WTC11 (cell line): ENCODE results near the gene ZEB2. TPM values are rescaled to one million over a fixed set of nuclear protein-coding genes. Genes with fewer than 3 reads are reported as not detected.

ENCODE experiments used
- ATAC-seq: fragments of 200-7000 bp; cut with Tn5 transposase; 2 replicates; pipeline ENCODE4 v1.10.0; 2021; ENCODE audit warnings: mild to moderate bottlenecking, moderate library complexity
- CTCF ChIA-PET: fragments of 300-600 bp; sonication (Branson Sonifier 250); formaldehyde crosslinking; loops from one replicate; lab custom pipeline; 2021; ENCODE audit warnings: antibody characterized with exemption; lab: Charles Lee
- POLR2A ChIA-PET: fragments of 350-600 bp; sonication (Branson Sonifier 250); formaldehyde crosslinking; loops from one replicate; lab custom pipeline; 2021; ENCODE audit warnings: antibody characterized with exemption; lab: Charles Lee
- DNase-seq: peaks from one replicate; pipeline ENCODE4 v3.0.0; 2021; ENCODE audit warnings: low spot score
- H3K27ac Mint-ChIP-seq: 2 replicates; pipeline ENCODE4 v1.8.0; 2021; ENCODE audit warnings: mixed read lengths
- H3K27me3 Mint-ChIP-seq: 2 replicates; pipeline ENCODE4 v1.8.0; 2021; ENCODE audit warnings: low read depth, mild to moderate bottlenecking, moderate library complexity, mixed read lengths
- H3K36me3 Mint-ChIP-seq: 2 replicates; pipeline ENCODE4 v1.8.0; 2021; ENCODE audit warnings: mixed read lengths
- H3K4me1 Mint-ChIP-seq: 2 replicates; pipeline ENCODE4 v1.8.0; 2022; ENCODE audit warnings: mixed read lengths
- H3K4me3 Mint-ChIP-seq: 2 replicates; pipeline ENCODE4 v1.8.0; 2021; ENCODE audit warnings: mild to moderate bottlenecking, moderate library complexity, mixed read lengths
- H3K9me3 Mint-ChIP-seq: 2 replicates; pipeline ENCODE4 v1.8.0; 2021; ENCODE audit warnings: mixed read lengths
- ATF1 ChIP-seq: sonication (generic); formaldehyde crosslinking; IDR thresholded peaks from 2 replicates; pipeline ENCODE4 v1.8.1; 2023; ENCODE audit warnings: mild to moderate bottlenecking, moderate library complexity, missing genetic modification reagents
- ETV6 ChIP-seq: sonication (generic); formaldehyde crosslinking; IDR thresholded peaks from 2 replicates; pipeline ENCODE4 v1.8.1; 2022; ENCODE audit warnings: mild to moderate bottlenecking, missing genetic modification reagents
- FOXP1 ChIP-seq: sonication (generic); formaldehyde crosslinking; IDR thresholded peaks from 2 replicates; pipeline ENCODE4 v1.8.0; 2022; ENCODE audit warnings: missing genetic modification reagents, mild to moderate bottlenecking, moderate library complexity, borderline replicate concordance
- GRHL2 ChIP-seq: fragments of 250-450 bp; sonication (Bioruptor Pico); IDR thresholded peaks from 2 replicates; pipeline ENCODE4 v1.8.0; 2022; ENCODE audit warnings: mild to moderate bottlenecking, moderate library complexity; ENCODE audit not compliant: insufficient replicate concordance, severe bottlenecking
- HMGA2 ChIP-seq: fragments of 250-450 bp; sonication (Bioruptor Pico); IDR thresholded peaks from 2 replicates; pipeline ENCODE4 v1.4.0; 2021; ENCODE audit warnings: mild to moderate bottlenecking, moderate library complexity
- JUN ChIP-seq: sonication (generic); formaldehyde crosslinking; IDR thresholded peaks from 2 replicates; pipeline ENCODE4 v1.8.0; 2023; ENCODE audit warnings: mild to moderate bottlenecking, missing genetic modification reagents
- KAT7 ChIP-seq: sonication (generic); formaldehyde crosslinking; IDR thresholded peaks from 2 replicates; pipeline ENCODE4 v1.8.1; 2023; ENCODE audit warnings: missing genetic modification reagents, mild to moderate bottlenecking, borderline replicate concordance
- SMAD3 ChIP-seq: sonication (generic); formaldehyde crosslinking; IDR thresholded peaks from 2 replicates; pipeline ENCODE4 v1.8.0; 2022; ENCODE audit warnings: missing genetic modification reagents, mild to moderate bottlenecking, borderline replicate concordance
- SOX15 ChIP-seq: fragments of 250-450 bp; sonication (Bioruptor Pico); IDR thresholded peaks from 2 replicates; pipeline ENCODE4 v1.9.0; 2021; ENCODE audit warnings: mild to moderate bottlenecking
- SP1 ChIP-seq: sonication (generic); formaldehyde crosslinking; conservative IDR thresholded peaks from 2 replicates; pipeline ENCODE4 v1.8.1; 2022; ENCODE audit warnings: missing genetic modification reagents
- TEAD4 ChIP-seq: sonication (generic); formaldehyde crosslinking; IDR thresholded peaks from 2 replicates; pipeline ENCODE4 v1.8.0; 2022; ENCODE audit warnings: mild to moderate bottlenecking, missing genetic modification reagents
- TP53 ChIP-seq: sonication (generic); formaldehyde crosslinking; IDR thresholded peaks from 2 replicates; pipeline ENCODE4 v1.8.1; 2023; ENCODE audit warnings: mild to moderate bottlenecking, missing genetic modification reagents
- ZNF138 ChIP-seq: sonication (generic); formaldehyde crosslinking; conservative IDR thresholded peaks from 2 replicates; pipeline ENCODE4 v1.8.1; 2022; ENCODE audit warnings: mild to moderate bottlenecking, moderate library complexity, missing genetic modification reagents
- ZNF416 ChIP-seq: fragments of 250-450 bp; sonication (Bioruptor Pico); IDR thresholded peaks from 2 replicates; pipeline ENCODE4 v1.9.0; 2021; ENCODE audit warnings: mild to moderate bottlenecking, inconsistent platforms
- total RNA-seq: library from RNA; stranded (reverse); gene quantifications from 3 replicates; pipeline ENCODE4 v1.2.3, GENCODE V29; 2021
- TF ChIP-seq, protein P1 (sequence below): sonication (generic); formaldehyde crosslinking; IDR thresholded peaks from 2 replicates; pipeline ENCODE4 v1.8.1; 2022; ENCODE audit warnings: low read depth, missing genetic modification reagents, borderline replicate concordance
- TF ChIP-seq, protein P2 (sequence below): fragments of 250-450 bp; sonication (Bioruptor Pico); IDR thresholded peaks from 2 replicates; pipeline ENCODE4 v1.9.0; 2021; ENCODE audit warnings: mild to moderate bottlenecking
- TF ChIP-seq, protein P3 (sequence below): sonication (generic); formaldehyde crosslinking; IDR thresholded peaks from 2 replicates; pipeline ENCODE4 v1.8.0; 2023; ENCODE audit warnings: mild to moderate bottlenecking, missing genetic modification reagents
- TF ChIP-seq, protein P4 (sequence below): fragments of 250-450 bp; sonication (Bioruptor Pico); IDR thresholded peaks from 2 replicates; pipeline ENCODE4 v2.1.2; 2022; ENCODE audit warnings: mild to moderate bottlenecking, moderate library complexity
- TF ChIP-seq, protein P5 (sequence below): sonication (generic); formaldehyde crosslinking; IDR thresholded peaks from 2 replicates; pipeline ENCODE4 v1.8.1; 2022; ENCODE audit warnings: mild to moderate bottlenecking, missing genetic modification reagents, moderate library complexity, borderline replicate concordance
- TF ChIP-seq, protein P6 (sequence below): sonication (generic); formaldehyde crosslinking; IDR thresholded peaks from 2 replicates; pipeline ENCODE4 v1.8.1; 2022; ENCODE audit warnings: mild to moderate bottlenecking, moderate library complexity, missing genetic modification reagents
- TF ChIP-seq, protein P7 (sequence below): sonication (generic); formaldehyde crosslinking; IDR thresholded peaks from 2 replicates; pipeline ENCODE4 v1.8.0; 2022; ENCODE audit warnings: mild to moderate bottlenecking, missing genetic modification reagents
- TF ChIP-seq, protein P8 (sequence below): sonication (generic); formaldehyde crosslinking; IDR thresholded peaks from 2 replicates; pipeline ENCODE4 v1.8.0; 2023; ENCODE audit warnings: missing genetic modification reagents

ZEB2 gene
- total RNA-seq, 1 experiment from 2014 or later, result 0.42 TPM

DNA sequence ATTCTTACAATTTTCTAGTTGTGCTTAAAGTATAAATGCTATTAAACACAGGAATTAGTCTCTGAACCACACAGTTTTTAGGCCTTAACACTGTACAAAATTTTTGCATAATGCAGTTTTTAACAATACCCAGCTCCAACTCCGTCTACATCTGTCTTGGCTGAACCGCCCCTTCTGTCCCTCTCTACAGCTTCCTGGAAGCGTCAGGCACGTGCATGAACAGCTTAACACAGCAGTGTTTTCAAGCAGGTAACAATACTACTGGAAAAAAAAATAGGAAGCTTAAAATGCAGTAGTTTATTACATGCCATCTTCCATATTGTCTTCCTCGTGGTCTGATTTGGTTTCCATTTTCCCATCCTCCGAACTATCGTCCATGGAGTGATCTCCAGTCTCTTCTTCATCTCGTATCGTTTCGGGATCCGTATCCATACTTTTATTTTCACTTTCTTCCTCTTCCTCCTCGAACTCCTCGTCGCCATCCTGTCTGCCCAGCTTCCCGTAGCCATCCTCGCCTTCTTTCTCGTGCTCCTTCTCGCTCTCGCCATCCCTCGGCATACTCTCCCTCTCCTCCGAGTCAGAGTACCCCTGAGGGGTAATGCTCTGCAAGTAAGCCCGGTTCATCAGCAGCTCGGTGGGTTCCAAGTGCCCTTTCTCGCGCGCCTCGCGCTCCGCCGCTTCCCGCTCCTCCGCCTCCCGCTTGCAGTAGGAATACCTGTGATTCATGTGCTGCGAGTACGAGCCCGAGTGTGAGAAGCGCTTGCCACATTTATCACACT lies 130.6 kb downstream of the ZEB2 start (continued):
- TF ChIP-seq ZNF416 (CRISPR knock-in tag) (no peak), ZNF138 (CRISPR knock-in tag) (no peak), TP53 (CRISPR knock-in tag) (no peak), HMGA2 (CRISPR knock-in tag) (no peak), SOX15 (CRISPR knock-in tag) (no peak), FOXP1 (CRISPR knock-in tag) (peak; percentile 54; the same call in 1 of the 2 replicates), ETV6 (CRISPR knock-in tag) (peak; percentile 82; the same call in 1 of the 2 replicates), JUN (CRISPR knock-in tag) (no peak)
- TF ChIP-seq, protein P1, sequence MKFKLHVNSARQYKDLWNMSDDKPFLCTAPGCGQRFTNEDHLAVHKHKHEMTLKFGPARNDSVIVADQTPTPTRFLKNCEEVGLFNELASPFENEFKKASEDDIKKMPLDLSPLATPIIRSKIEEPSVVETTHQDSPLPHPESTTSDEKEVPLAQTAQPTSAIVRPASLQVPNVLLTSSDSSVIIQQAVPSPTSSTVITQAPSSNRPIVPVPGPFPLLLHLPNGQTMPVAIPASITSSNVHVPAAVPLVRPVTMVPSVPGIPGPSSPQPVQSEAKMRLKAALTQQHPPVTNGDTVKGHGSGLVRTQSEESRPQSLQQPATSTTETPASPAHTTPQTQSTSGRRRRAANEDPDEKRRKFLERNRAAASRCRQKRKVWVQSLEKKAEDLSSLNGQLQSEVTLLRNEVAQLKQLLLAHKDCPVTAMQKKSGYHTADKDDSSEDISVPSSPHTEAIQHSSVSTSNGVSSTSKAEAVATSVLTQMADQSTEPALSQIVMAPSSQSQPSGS (CRISPR knock-in tag), result no peak
- TF ChIP-seq, protein P2, sequence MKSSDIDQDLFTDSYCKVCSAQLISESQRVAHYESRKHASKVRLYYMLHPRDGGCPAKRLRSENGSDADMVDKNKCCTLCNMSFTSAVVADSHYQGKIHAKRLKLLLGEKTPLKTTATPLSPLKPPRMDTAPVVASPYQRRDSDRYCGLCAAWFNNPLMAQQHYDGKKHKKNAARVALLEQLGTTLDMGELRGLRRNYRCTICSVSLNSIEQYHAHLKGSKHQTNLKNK (CRISPR knock-in tag), result no peak
- TF ChIP-seq, protein P3, sequence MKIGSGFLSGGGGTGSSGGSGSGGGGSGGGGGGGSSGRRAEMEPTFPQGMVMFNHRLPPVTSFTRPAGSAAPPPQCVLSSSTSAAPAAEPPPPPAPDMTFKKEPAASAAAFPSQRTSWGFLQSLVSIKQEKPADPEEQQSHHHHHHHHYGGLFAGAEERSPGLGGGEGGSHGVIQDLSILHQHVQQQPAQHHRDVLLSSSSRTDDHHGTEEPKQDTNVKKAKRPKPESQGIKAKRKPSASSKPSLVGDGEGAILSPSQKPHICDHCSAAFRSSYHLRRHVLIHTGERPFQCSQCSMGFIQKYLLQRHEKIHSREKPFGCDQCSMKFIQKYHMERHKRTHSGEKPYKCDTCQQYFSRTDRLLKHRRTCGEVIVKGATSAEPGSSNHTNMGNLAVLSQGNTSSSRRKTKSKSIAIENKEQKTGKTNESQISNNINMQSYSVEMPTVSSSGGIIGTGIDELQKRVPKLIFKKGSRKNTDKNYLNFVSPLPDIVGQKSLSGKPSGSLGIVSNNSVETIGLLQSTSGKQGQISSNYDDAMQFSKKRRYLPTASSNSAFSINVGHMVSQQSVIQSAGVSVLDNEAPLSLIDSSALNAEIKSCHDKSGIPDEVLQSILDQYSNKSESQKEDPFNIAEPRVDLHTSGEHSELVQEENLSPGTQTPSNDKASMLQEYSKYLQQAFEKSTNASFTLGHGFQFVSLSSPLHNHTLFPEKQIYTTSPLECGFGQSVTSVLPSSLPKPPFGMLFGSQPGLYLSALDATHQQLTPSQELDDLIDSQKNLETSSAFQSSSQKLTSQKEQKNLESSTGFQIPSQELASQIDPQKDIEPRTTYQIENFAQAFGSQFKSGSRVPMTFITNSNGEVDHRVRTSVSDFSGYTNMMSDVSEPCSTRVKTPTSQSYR (CRISPR knock-in tag), result 0 out of 2 replicates have a peak, but pooled peaks have one; percentile 55

DNA sequence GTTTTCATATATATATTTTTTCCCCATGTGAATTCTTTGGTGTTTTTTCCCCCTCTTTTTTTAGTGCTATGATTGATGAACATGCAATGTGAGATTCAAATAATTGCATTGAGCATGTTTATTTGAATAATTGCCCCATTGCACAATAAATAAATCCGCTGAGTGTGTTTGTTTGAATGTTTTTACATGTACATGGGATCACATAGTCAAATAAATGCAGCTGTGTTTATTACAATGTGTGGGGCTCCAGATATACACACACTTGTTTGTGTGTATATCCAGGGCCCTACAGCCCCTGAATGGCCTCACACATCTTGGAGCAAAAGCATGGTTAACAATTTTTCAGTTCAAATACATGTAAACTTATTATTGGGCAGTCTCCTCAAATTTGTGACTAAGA lies 134.5 kb downstream of the ZEB2 start:
- no peak for DNase-seq
- no peak for ATAC-seq
- Mint-ChIP-seq H3K27ac (no peak overlapping the region), H3K36me3 (no peaks in the 10 kb centered on the region), H3K4me1 (peaks cover 2% of the 10 kb centered on the region; the same call in 1 of the 2 replicates), H3K27me3 (no peaks in the 10 kb centered on the region; the same call in none of the 2 replicates), H3K4me3 (no peak overlapping the region), H3K9me3 (peaks cover 6% of the 10 kb centered on the region)
- ChIA-PET POLR2A (no interaction called here), CTCF (no interaction called here)
- TF ChIP-seq KAT7 (CRISPR knock-in tag) (no peak), GRHL2 (CRISPR knock-in tag) (no peak)
- TF ChIP-seq, protein P4, sequence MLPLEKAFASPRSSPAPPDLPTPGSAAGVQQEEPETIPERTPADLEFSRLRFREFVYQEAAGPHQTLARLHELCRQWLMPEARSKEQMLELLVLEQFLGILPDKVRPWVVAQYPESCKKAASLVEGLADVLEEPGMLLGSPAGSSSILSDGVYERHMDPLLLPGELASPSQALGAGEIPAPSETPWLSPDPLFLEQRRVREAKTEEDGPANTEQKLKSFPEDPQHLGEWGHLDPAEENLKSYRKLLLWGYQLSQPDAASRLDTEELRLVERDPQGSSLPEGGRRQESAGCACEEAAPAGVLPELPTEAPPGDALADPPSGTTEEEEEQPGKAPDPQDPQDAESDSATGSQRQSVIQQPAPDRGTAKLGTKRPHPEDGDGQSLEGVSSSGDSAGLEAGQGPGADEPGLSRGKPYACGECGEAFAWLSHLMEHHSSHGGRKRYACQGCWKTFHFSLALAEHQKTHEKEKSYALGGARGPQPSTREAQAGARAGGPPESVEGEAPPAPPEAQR (CRISPR knock-in tag), result no peak

DNA sequence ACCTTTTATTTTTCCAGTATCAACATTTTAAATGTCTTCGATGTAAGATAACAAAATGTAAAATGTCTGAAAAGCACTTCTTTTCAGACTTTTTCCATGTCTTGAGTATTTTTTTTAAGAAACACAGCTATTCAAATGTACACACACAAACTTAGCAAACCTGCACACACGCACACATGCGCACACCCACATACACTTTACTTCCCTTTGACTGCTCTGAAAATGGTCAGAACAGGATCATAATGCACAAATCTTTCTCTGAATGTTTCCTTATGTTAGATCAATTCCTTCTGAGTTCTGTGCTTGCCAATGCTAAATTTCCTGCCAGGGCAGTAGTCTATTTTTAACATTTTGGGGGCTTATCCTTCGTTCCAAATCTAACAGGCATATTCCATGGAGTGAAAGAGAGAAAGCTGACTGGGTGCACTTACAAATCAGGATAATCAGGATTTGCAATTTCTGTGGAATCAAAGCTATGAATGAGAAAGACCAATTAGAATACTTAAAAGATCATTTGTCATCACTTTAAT lies 136.3 kb downstream of the ZEB2 start:
- Mint-ChIP-seq H3K4me3 (no peak overlapping the region), H3K27ac (no peak overlapping the region), H3K27me3 (no peaks in the 10 kb centered on the region; the same call in none of the 2 replicates), H3K4me1 (peaks cover 5% of the 10 kb centered on the region), H3K36me3 (no peaks in the 10 kb centered on the region), H3K9me3 (peaks cover 6% of the 10 kb centered on the region)
- ChIA-PET POLR2A (no interaction called here), CTCF (no interaction called here)
- DNase-seq (no peak), ATAC-seq (no peak)
- TF ChIP-seq, protein P5, sequence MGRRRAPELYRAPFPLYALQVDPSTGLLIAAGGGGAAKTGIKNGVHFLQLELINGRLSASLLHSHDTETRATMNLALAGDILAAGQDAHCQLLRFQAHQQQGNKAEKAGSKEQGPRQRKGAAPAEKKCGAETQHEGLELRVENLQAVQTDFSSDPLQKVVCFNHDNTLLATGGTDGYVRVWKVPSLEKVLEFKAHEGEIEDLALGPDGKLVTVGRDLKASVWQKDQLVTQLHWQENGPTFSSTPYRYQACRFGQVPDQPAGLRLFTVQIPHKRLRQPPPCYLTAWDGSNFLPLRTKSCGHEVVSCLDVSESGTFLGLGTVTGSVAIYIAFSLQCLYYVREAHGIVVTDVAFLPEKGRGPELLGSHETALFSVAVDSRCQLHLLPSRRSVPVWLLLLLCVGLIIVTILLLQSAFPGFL (CRISPR knock-in tag), result no peak
- TF ChIP-seq TEAD4 (no peak), SMAD3 (CRISPR knock-in tag) (no peak), ATF1 (CRISPR knock-in tag) (no peak), SP1 (CRISPR knock-in tag) (no peak)
- TF ChIP-seq, protein P6, sequence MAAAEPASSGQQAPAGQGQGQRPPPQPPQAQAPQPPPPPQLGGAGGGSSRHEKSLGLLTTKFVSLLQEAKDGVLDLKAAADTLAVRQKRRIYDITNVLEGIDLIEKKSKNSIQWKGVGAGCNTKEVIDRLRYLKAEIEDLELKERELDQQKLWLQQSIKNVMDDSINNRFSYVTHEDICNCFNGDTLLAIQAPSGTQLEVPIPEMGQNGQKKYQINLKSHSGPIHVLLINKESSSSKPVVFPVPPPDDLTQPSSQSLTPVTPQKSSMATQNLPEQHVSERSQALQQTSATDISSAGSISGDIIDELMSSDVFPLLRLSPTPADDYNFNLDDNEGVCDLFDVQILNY, result no peak
- TF ChIP-seq, protein P7, sequence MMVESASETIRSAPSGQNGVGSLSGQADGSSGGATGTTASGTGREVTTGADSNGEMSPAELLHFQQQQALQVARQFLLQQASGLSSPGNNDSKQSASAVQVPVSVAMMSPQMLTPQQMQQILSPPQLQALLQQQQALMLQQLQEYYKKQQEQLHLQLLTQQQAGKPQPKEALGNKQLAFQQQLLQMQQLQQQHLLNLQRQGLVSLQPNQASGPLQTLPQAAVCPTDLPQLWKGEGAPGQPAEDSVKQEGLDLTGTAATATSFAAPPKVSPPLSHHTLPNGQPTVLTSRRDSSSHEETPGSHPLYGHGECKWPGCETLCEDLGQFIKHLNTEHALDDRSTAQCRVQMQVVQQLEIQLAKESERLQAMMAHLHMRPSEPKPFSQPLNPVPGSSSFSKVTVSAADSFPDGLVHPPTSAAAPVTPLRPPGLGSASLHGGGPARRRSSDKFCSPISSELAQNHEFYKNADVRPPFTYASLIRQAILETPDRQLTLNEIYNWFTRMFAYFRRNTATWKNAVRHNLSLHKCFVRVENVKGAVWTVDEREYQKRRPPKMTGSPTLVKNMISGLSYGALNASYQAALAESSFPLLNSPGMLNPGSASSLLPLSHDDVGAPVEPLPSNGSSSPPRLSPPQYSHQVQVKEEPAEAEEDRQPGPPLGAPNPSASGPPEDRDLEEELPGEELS (CRISPR knock-in tag), result no peak
- TF ChIP-seq, protein P8, sequence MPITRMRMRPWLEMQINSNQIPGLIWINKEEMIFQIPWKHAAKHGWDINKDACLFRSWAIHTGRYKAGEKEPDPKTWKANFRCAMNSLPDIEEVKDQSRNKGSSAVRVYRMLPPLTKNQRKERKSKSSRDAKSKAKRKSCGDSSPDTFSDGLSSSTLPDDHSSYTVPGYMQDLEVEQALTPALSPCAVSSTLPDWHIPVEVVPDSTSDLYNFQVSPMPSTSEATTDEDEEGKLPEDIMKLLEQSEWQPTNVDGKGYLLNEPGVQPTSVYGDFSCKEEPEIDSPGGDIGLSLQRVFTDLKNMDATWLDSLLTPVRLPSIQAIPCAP (CRISPR knock-in tag), result no peak
